Loucy (cell line): Measurements from ENCODE around the gene SPRR2E.
"Not testable (repeated sequence)": the region's sequence is repeated elsewhere in the genome, so short reads cannot be mapped to it uniquely, and the experiment has no call there.

ENCODE experiments used
- H2AFZ ChIP-seq: fragments of 200-600 bp; sonication (generic); 2 replicates; pipeline ENCODE4 v1.6.0; 2016; ENCODE audit warnings: antibody characterized with exemption, mild to moderate bottlenecking, low read length, moderate library complexity
- H3F3A ChIP-seq: fragments of 200-600 bp; 2 replicates; pipeline ENCODE4 v1.6.0; 2016; ENCODE audit warnings: antibody characterized with exemption, low read depth, mild to moderate bottlenecking
- H3K27me3 ChIP-seq: fragments of 200-600 bp; sonication (generic); 2 replicates; pipeline ENCODE4 v1.6.1; 2014; ENCODE audit warnings: low read length, mild to moderate bottlenecking; ENCODE audit not compliant: insufficient read depth, poor library complexity, severe bottlenecking
- H3K36me3 ChIP-seq: fragments of 200-600 bp; sonication (generic); 2 replicates; pipeline ENCODE4 v1.6.1; 2016; ENCODE audit warnings: low read length; ENCODE audit not compliant: insufficient read depth
- H3K4me1 ChIP-seq: fragments of 200-600 bp; sonication (generic); 2 replicates; pipeline ENCODE4 v1.5.1; 2014; ENCODE audit warnings: low read length, mild to moderate bottlenecking; ENCODE audit not compliant: insufficient read depth, poor library complexity, severe bottlenecking
- H3K4me2 ChIP-seq: fragments of 200-600 bp; sonication (generic); 2 replicates; pipeline ENCODE4 v1.6.0; 2014; ENCODE audit warnings: antibody characterized with exemption, low read length, low read depth, mild to moderate bottlenecking; ENCODE audit not compliant: poor library complexity, severe bottlenecking
- H3K4me3 ChIP-seq: fragments of 200-600 bp; sonication (generic); 2 replicates; pipeline ENCODE4 v1.5.1; 2014; ENCODE audit warnings: low read length, mild to moderate bottlenecking, mixed read lengths; ENCODE audit not compliant: poor library complexity, severe bottlenecking
- H3K79me2 ChIP-seq: fragments of 200-600 bp; sonication (generic); 2 replicates; pipeline ENCODE4 v1.6.1; 2014; ENCODE audit warnings: low read length; ENCODE audit not compliant: insufficient read depth
- H3K9ac ChIP-seq: fragments of 200-600 bp; sonication (generic); 2 replicates; pipeline ENCODE4 v1.6.0; 2014; ENCODE audit warnings: mild to moderate bottlenecking, low read depth, low read length, moderate library complexity; ENCODE audit not compliant: poor library complexity, severe bottlenecking
- H3K9me2 ChIP-seq: fragments of 200-600 bp; sonication (generic); replicated peaks from 2 replicates; pipeline ENCODE4 v1.6.1; 2016; ENCODE audit warnings: low read depth, low read length, mixed read lengths
- H3K9me3 ChIP-seq: fragments of 200-600 bp; sonication (generic); 2 replicates; pipeline ENCODE4 v1.6.1; 2014; ENCODE audit warnings: mild to moderate bottlenecking, antibody characterized with exemption, low read length, low read depth; ENCODE audit not compliant: insufficient read depth
- H4K20me1 ChIP-seq: fragments of 200-600 bp; sonication (generic); 2 replicates; pipeline ENCODE4 v1.6.0; 2014; ENCODE audit warnings: antibody characterized with exemption, low read length, mild to moderate bottlenecking; ENCODE audit not compliant: insufficient read depth, poor library complexity, severe bottlenecking
- CTCF ChIP-seq: fragments of 200-600 bp; sonication (generic); conservative IDR thresholded peaks from 2 replicates; pipeline ENCODE4 v1.5.1; 2014; ENCODE audit warnings: mild to moderate bottlenecking, antibody characterized with exemption, low read length
- EZH2phosphoT487 ChIP-seq: fragments of 200-600 bp; IDR thresholded peaks from 2 replicates; pipeline ENCODE4 v1.6.1; 2018; ENCODE audit warnings: antibody characterized with exemption, mild to moderate bottlenecking, moderate library complexity, borderline replicate concordance

The SPRR2E gene

GRCh38 chr1:153119491-153119971 is 25.2 kb upstream of the SPRR2E start:
- no peaks in the 10 kb centered on the region for H3K36me3 ChIP-seq
- no peaks in the 10 kb centered on the region for H3K9me3 ChIP-seq
- H3K79me2 ChIP-seq = no peaks in the 10 kb centered on the region
- H3K4me2 ChIP-seq = no peak overlapping the region
- H3K9me2 ChIP-seq = no peaks in the 10 kb centered on the region
- TF ChIP-seq EZH2phosphoT487 = no peak
- TF ChIP-seq CTCF = no peak
- no peaks in the 10 kb centered on the region for H3K27me3 ChIP-seq
- no peak overlapping the region for H3K4me3 ChIP-seq
- no peaks in the 10 kb centered on the region for H4K20me1 ChIP-seq
- no peak overlapping the region for H3K9ac ChIP-seq
- H3F3A ChIP-seq = no peaks in the 10 kb centered on the region
- H2AFZ ChIP-seq = no peak overlapping the region
- H3K4me1 ChIP-seq = no peaks in the 10 kb centered on the region

- not testable (repeated sequence) for H4K20me1 ChIP-seq, H3K79me2 ChIP-seq, H3K36me3 ChIP-seq, H2AFZ ChIP-seq, H3K9me3 ChIP-seq, H3K9me2 ChIP-seq, H3K9ac ChIP-seq, H3K4me2 ChIP-seq, H3K4me3 ChIP-seq, H3F3A ChIP-seq, H3K4me1 ChIP-seq, H3K27me3 ChIP-seq
Measured at GRCh38 chr1:153115264-153115663, 20.9 kb upstream of the SPRR2E start.

GRCh38 chr1:153113416-153113815 is 19.1 kb upstream of the SPRR2E start, which contains the start of gene SPRR2F:
Gene SPRR2F (minus strand): TSS chr1:153113516. CDS start chr1:153112733, 783 bp downstream.
- H3K4me1 ChIP-seq = no peaks in the 10 kb centered on the region
- TF ChIP-seq CTCF (no peak), EZH2phosphoT487 (no peak)
- H2AFZ ChIP-seq = no peak within 1 kb of the TSS
- no peaks in the 10 kb centered on the region for H3K79me2 ChIP-seq
- H3K9me3 ChIP-seq = no peaks in the 10 kb centered on the region
- no peaks in the 10 kb centered on the region for H4K20me1 ChIP-seq
- H3F3A ChIP-seq = no peaks in the 10 kb centered on the region
- no peak within 1 kb of the TSS for H3K4me2 ChIP-seq
- no peak within 1 kb of the TSS for H3K4me3 ChIP-seq
- H3K27me3 ChIP-seq = no peaks in the 10 kb centered on the region
- H3K9ac ChIP-seq = no peak within 1 kb of the TSS
- no peaks in the 10 kb centered on the region for H3K9me2 ChIP-seq
- no peaks in the 10 kb centered on the region for H3K36me3 ChIP-seq

- not testable (repeated sequence) for H3K9me3 ChIP-seq, H2AFZ ChIP-seq, H3K4me1 ChIP-seq, H4K20me1 ChIP-seq, H3K27me3 ChIP-seq, H3K4me3 ChIP-seq, H3K79me2 ChIP-seq, H3K9me2 ChIP-seq, H3K36me3 ChIP-seq, H3F3A ChIP-seq, H3K9ac ChIP-seq, H3K4me2 ChIP-seq
Measured at GRCh38 chr1:153112454-153112853, 18.1 kb upstream of the SPRR2E start.
